Body of pancreas (tissue), 4 donors: ENCODE data around the gene TNK1.

Source experiments
- POLR2A ChIP-seq, 3 donors: fragments of 450-650 bp; IDR thresholded peaks; one replicate each; pipeline ENCODE4 v1.6.1; 2016; ENCODE audit warnings: antibody characterized with exemption in 3 of 3, mild to moderate bottlenecking in 2 of 3
- TF ChIP-seq, protein P1 (sequence below), 7 experiments: fragments of 450-650 bp in 4 of 7; fragments of 200-600 bp in 3 of 7; sonication (generic) in 3 of 7; IDR thresholded peaks; one replicate each; pipeline ENCODE4 v1.5.1; 2016 to 2019; ENCODE audit warnings: antibody characterized with exemption in 7 of 7

DNA sequence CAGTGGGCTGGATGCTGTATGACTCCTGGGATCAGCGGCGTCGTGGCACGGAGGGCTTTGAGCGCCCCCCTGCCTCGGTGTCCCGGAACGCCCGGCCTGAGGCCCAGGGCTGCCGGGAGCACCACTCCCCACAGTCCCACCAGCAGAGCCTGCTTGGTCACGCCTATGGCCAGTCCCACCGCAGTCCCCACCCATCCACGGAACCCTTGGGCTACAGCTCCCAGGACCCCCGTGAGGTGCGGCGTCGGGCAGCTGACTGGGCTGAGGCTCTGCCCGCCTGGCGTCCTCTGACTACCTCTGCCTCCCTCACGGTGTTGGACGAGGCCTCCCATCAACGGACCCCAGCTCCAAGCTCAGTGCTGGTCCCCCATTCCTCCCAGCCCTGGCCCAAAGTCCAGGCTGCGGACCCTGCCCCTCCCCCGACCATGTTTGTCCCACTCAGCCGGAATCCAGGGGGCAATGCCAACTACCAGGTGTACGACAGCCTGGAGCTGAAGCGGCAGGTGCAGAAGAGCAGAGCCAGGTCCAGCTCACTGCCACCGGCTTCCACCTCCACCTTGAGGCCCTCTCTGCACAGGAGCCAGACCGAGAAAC is 46.1 kb downstream of the TNK1 start:
- TF ChIP-seq, protein P1, sequence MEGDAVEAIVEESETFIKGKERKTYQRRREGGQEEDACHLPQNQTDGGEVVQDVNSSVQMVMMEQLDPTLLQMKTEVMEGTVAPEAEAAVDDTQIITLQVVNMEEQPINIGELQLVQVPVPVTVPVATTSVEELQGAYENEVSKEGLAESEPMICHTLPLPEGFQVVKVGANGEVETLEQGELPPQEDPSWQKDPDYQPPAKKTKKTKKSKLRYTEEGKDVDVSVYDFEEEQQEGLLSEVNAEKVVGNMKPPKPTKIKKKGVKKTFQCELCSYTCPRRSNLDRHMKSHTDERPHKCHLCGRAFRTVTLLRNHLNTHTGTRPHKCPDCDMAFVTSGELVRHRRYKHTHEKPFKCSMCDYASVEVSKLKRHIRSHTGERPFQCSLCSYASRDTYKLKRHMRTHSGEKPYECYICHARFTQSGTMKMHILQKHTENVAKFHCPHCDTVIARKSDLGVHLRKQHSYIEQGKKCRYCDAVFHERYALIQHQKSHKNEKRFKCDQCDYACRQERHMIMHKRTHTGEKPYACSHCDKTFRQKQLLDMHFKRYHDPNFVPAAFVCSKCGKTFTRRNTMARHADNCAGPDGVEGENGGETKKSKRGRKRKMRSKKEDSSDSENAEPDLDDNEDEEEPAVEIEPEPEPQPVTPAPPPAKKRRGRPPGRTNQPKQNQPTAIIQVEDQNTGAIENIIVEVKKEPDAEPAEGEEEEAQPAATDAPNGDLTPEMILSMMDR (IDR thresholded peaks at IDR 0.05), result no peak
- TF ChIP-seq POLR2A (IDR thresholded peaks at IDR 0.05), result no peak
